Measurements from ENCODE around the gene KCNN4. TPM values are rescaled to one million over a fixed set of nuclear protein-coding genes. Genes with fewer than 3 reads are reported as not detected.
A peak's percentile ranks its signal among the peaks of the same experiment; 100 is the strongest.

Gene KCNN4
- total and polyA plus RNA-seq, 2 of the 13 experiments (the other 11 are each of a cell fraction or from before 2014, with no cell fraction given), result 0.13 to 0.25 TPM

DNA sequence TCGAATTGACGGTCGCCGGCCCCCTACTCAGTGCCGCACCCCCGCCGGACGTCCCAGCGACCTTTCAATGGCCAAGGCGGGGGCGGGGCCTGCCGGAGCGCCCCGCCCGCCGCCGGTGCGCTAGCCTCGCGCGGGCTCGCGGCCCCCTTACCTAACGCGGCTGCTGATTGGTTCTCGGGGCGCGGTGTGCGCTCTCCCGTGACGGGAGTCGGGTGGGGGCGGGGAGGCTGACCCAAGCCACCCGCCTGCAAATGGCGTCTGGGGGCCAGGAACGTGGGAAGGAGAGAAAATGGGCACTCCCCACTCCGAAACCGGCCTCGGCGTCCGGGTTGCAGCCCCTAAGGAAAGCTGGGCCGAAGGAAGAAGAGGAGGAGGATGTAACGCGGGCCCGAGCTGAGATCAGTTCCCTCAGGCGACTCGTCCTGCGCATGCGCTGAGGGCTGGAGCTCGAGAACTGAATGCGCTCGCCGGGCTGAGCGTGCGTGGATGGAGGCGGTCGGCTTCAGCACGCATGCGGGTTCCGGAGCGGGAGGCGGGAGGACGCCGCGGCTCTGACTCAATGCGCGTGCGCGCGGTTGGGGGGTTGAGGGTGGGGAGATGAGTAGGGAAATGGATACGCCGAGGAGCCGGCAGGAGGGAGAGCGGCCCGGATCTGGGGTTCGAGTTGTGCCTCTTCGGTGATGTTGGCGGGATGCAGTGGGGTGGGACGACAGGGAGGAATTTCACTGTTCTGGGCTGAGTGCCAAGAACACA is 26.1 kb downstream of the KCNN4 start, which contains the start of gene SMG9 (continued):
- TF ChIP-seq ATF3 (CRISPR knock-in tag; IDR thresholded peaks at IDR 0.05), result no peak
- no peak for TF ChIP-seq SRSF9 (IDR thresholded peaks at IDR 0.05; ENCODE audit: borderline replicate concordance, insufficient read depth, low read depth, low read length, poor library complexity, severe bottlenecking)
- TF ChIP-seq KLF12 (CRISPR knock-in tag; IDR thresholded peaks at IDR 0.05; ENCODE audit: borderline replicate concordance), result 0 out of 2 replicates have a peak, but pooled peaks have one; percentile 44
- TF ChIP-seq MLLT10 (CRISPR knock-in tag; IDR thresholded peaks at IDR 0.05), result no peak
- TF ChIP-seq ZNF556 (CRISPR knock-in tag; IDR thresholded peaks at IDR 0.05; ENCODE audit: borderline replicate concordance), result no peak
- TF ChIP-seq, protein P1, sequence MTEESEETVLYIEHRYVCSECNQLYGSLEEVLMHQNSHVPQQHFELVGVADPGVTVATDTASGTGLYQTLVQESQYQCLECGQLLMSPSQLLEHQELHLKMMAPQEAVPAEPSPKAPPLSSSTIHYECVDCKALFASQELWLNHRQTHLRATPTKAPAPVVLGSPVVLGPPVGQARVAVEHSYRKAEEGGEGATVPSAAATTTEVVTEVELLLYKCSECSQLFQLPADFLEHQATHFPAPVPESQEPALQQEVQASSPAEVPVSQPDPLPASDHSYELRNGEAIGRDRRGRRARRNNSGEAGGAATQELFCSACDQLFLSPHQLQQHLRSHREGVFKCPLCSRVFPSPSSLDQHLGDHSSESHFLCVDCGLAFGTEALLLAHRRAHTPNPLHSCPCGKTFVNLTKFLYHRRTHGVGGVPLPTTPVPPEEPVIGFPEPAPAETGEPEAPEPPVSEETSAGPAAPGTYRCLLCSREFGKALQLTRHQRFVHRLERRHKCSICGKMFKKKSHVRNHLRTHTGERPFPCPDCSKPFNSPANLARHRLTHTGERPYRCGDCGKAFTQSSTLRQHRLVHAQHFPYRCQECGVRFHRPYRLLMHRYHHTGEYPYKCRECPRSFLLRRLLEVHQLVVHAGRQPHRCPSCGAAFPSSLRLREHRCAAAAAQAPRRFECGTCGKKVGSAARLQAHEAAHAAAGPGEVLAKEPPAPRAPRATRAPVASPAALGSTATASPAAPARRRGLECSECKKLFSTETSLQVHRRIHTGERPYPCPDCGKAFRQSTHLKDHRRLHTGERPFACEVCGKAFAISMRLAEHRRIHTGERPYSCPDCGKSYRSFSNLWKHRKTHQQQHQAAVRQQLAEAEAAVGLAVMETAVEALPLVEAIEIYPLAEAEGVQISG (CRISPR knock-in tag; IDR thresholded peaks at IDR 0.05), result peak; percentile 72
- no peak for TF ChIP-seq ZBTB38 (CRISPR knock-in tag; IDR thresholded peaks at IDR 0.05)
- no peak for TF ChIP-seq ZNF567 (CRISPR knock-in tag; IDR thresholded peaks at IDR 0.05; ENCODE audit: borderline replicate concordance)
- TF ChIP-seq ISL2 (CRISPR knock-in tag; IDR thresholded peaks at IDR 0.05), result peak; percentile 24; the same call in 1 of the 2 replicates
- TF ChIP-seq GATAD1 (CRISPR knock-in tag; IDR thresholded peaks at IDR 0.05), result peak; percentile 83
- no peak for TF ChIP-seq HMGA1 (CRISPR knock-in tag; conservative IDR thresholded peaks at IDR 0.05)
- TF ChIP-seq PAWR (CRISPR knock-in tag; IDR thresholded peaks at IDR 0.05; ENCODE audit: borderline replicate concordance), result no peak
- TF ChIP-seq ZBTB25 (CRISPR knock-in tag; IDR thresholded peaks at IDR 0.05), result peak; percentile 48; the same call in 1 of the 2 replicates
- TF ChIP-seq DDIT3 (CRISPR knock-in tag; IDR thresholded peaks at IDR 0.05), result no peak
- no peak for TF ChIP-seq ZNF790 (CRISPR knock-in tag; IDR thresholded peaks at IDR 0.05; ENCODE audit: borderline replicate concordance)
- 0 out of 2 replicates have a peak, but pooled peaks have one; percentile 4 for TF ChIP-seq ZNF20 (CRISPR knock-in tag; IDR thresholded peaks at IDR 0.05)
- TF ChIP-seq SP140L (CRISPR knock-in tag; IDR thresholded peaks at IDR 0.05; ENCODE audit: borderline replicate concordance), result no peak
- TF ChIP-seq MZF1 (CRISPR knock-in tag; IDR thresholded peaks at IDR 0.05; ENCODE audit: borderline replicate concordance), result no peak
- TF ChIP-seq ZNF510 (CRISPR knock-in tag; IDR thresholded peaks at IDR 0.05; ENCODE audit: low read depth), result peak; percentile 26; the same call in 1 of the 2 replicates
- no peak for TF ChIP-seq REXO4 (CRISPR knock-in tag; IDR thresholded peaks at IDR 0.05; ENCODE audit: borderline replicate concordance)
- TF ChIP-seq FUBP1 (CRISPR knock-in tag; IDR thresholded peaks at IDR 0.05; ENCODE audit: borderline replicate concordance), result no peak
- no peak for TF ChIP-seq RBM22 (optimal IDR thresholded peaks at IDR 0.05; ENCODE audit: low read length)
- no peak for TF ChIP-seq TSC22D2 (CRISPR knock-in tag; IDR thresholded peaks at IDR 0.05; ENCODE audit: borderline replicate concordance)
- TF ChIP-seq DMAP1 (CRISPR knock-in tag; IDR thresholded peaks at IDR 0.05), result peak; percentile 96
